Kidney capillary endothelial cell (primary cell): ENCODE measurements around the gene CXCL16.
"Not testable (repeated sequence)": the region's sequence is repeated elsewhere in the genome, so short reads cannot be mapped to it uniquely, and the experiment has no call there.

Source experiments
- DNase-seq: peaks from one replicate; pipeline ENCODE4 v3.0.0-alpha.2; 2018; ENCODE audit warnings: low spot score

Gene CXCL16

GRCh38 chr17:4721203-4722135 is 18.3 kb downstream of the CXCL16 start:
- no peak for DNase-seq

DNA sequence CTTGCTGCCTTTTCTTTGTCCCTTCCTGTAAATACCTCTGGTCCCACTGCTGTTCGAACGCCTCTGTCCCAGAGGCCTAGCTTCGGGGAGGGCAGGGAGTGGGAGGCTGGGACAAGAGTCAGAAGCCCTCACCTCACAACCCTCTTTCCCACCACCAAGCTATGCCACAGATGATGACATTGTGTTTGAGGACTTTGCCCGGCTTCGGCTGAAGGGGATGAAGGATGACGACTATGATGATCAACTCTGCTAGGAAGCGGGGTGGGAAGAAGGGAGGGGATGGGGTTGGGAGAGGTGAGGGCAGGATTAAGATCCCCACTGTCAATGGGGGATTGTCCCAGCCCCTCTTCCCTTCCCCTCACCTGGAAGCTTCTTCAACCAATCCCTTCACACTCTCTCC is 18.9 kb downstream of the CXCL16 start:
- no peak for DNase-seq

- no peak for DNase-seq
These were observed 20.0 kb downstream of the CXCL16 start for GRCh38 chr17:4719684-4720221.

DNA sequence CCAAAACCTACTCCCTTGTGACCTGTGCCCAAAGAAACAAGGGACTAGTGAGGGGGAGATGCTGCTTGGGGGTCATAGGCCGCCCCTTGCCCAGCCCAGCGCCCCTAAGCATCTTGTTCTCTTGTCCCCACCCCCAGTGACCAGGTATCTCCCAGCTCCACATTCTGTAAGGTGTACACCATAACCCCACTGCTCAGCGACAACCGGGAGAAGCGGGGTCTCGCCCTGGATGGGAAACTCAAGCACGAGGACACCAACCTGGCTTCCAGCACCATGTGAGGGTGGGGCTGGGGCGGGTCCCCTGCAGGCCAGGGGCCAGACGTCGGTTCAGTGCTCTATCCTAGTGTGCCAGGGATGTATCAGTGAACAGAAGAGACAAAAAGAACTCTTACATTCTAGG is 20.6 kb downstream of the CXCL16 start:
- no peak for DNase-seq

- no peak for DNase-seq
These were observed 21.5 kb downstream of the CXCL16 start for GRCh38 chr17:4718276-4718675.

DNA sequence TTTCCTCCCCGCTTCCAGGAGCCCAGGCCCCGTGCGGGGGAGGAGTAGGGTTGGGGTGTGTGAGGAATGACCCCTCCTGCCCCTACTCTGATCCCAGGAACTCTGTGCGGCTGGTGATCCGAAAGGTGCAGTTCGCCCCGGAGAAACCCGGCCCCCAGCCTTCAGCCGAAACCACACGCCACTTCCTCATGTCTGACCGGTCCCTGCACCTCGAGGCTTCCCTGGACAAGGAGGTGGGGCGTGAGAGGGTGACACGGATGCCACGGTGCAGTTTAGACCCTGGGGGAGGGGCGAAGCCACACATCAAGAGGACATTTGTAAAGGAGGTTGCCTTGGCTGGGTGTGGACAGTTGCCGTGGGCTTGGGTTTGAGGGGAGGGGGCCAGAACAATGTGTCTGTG is 21.9 kb downstream of the CXCL16 start:
- DNase-seq: no peak

DNA sequence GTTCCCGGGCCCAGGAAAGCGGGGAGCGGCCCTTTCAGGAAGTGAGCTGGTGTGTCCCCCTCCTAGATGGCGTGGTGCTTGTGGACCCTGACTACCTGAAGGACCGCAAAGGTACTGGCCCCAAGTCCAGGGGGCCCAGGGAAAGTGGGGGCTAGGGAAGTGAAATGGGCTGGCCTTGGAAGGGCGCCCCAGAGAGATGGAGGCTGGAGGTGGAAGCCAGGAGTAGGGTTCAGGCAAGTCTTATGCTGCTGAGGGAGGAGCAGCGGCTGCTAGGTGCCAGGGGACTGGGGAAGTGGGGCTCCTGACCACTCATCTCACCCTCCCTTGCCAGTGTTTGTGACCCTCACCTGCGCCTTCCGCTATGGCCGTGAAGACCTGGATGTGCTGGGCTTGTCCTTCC is 23.6 kb downstream of the CXCL16 start:
- no peak for DNase-seq

GRCh38 chr17:4715063-4715744 is 24.5 kb downstream of the CXCL16 start:
- DNase-seq: no peak

GRCh38 chr17:4714340-4715062 is 25.2 kb downstream of the CXCL16 start:
- not testable (repeated sequence) for DNase-seq

DNA sequence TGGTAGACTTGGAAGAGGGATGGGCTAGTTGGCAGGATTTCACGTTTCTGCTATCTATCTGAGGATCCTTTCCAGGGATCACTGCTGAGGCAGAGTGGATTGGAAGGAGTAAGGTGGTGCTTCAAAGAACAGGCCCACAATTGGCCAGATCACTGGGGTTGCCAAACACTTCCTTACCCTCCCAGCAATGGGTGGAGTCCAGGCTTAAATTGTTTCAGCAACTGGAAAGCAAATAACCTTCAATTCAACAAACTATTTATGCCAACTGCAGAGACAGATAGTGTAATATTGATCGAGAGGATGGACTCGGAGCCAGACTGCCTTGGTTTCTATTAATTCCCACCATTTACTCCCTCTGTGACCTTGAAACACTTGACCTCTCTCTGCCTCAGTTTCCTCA is 27.2 kb downstream of the CXCL16 start:
- no peak for DNase-seq

DNA sequence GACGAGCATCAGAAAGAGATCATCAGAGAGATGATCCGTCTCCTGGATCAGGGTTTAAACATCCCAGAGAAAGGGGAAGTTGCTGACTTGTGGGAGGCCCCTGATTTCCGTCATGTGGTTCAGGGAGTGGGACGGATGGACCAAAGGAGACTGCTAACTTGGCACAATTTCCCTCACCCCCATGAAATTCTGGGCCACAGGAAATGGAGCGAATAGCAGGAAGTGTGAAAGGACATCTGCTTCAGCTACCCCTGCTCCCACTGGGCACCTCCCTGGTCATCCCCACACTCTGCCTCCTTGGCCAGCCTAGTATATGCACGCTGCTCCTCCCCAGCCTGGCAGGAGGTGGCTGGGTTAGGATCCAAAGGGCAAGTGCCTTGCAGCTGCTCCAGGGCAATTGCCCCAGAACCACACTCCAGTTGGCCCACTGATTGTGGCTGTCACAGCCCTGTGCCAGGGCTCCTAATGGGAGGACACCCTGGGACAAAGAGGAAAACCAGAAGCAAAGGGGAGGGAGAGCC is 28.0 kb downstream of the CXCL16 start:
- DNase-seq: no peak

- no peak for DNase-seq
These were observed 28.8 kb downstream of the CXCL16 start for GRCh38 chr17:4710693-4711634.

DNA sequence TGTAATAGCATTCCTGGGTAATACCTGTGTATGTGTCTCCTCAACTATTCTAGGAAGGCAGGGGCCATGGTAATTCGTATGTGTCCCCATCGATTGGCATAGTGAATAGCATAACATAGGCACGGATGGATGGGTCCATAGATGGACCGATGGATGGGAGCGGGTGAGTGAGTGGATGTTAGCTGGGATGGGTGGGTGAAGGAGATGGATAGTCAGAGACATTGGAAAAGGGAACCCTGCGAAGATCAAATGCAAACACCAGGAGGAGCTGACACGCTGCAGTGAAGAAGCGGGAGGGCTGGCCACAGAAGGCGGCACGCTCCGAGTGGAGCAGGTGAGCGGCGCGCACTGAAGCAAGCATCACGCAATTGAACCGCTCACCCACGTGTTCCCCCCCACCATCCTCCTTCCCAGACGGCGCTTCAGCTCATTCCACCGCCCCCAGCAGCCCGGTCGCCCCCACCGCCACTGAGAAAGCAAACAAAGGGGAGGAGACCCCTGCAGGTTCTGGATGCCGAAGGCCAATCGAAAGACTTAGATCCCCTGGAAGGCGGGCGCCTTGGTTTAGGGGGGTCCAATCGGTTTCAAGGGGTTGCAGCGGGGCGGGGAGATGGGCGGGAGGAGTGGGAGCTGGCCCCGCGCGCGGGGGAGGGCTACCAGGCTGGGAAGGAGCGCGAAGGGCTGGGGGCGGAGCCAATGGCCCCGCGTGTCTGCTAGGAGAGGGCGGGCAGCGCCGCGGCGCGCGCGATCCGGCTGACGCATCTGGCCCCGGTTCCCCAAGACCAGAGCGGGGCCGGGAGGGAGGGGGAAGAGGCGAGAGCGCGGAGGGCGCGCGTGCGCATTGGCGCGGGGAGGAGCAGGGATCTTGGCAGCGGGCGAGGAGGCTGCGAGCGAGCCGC is 29.7 kb downstream of the CXCL16 start, which contains the start of gene ARRB2:
TSS of gene ARRB2 (plus strand) at position 839 of the 899 bp plus-strand sequence. CDS start 90 bp downstream, outside the sequence.
- DNase-seq: peak; percentile 90

DNA sequence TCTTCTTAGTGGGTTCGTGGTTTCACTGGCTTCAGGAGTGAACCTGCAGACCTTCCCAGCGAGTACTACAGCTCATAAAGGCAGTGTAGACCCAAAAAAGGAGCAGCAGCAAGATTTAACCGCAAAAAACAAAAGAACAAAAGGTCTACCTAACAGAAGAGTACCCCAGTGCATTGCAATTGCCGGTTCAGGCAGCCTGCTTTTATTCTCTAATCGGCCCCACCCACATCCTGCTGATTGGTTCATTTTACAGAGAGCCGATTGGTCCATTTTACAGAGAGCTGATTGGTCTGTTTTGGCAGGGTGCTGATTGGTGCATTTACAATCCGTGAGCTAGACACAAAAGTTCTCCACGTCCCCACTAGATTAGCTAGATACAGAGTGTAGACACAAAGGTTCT is 31.3 kb downstream of the CXCL16 start:
- DNase-seq: no peak

DNA sequence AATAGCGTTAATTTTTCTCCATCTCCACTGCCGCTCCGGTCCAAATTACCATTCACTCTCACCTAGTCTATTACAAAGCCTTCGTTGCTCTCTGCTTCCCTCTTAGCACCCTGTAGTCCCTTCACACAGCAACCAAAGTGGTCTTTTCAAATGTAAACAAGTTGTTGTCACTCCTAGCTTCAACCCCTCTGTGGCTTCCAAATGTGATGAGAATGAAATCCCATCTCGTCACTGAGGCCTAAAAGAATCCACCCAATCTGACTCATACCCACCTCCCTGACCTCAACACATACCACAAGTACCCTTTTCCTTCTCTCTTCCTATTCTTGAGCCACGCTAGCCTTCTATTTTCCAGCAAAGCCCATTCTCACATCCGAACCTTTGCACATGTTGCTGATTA is 33.6 kb downstream of the CXCL16 start:
- no peak for DNase-seq

GRCh38 chr17:4704991-4705390 is 34.7 kb downstream of the CXCL16 start:
- DNase-seq: no peak

- DNase-seq: not testable (repeated sequence)
These were observed 35.2 kb downstream of the CXCL16 start for GRCh38 chr17:4704574-4704907.

GRCh38 chr17:4703330-4703691 is 36.4 kb downstream of the CXCL16 start:
- DNase-seq: no peak

DNA sequence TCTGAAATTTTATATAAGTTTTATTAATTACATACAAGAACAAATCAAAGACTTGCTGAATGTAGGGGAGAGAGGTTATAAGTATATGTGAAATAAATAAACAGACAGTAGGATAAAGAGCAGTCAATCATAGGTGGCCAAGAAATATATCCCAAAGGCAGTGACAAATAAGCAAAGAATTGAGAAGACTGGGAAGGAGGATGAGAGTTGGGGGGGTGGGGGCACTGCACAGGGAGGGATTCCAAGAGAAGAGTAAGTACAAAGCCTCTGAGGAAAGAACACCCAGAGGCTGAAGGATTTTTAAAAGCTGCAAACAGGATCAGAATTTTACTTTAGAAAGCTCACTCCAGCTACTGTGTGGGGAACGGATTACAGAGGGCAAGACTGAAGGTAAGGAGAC is 38.6 kb downstream of the CXCL16 start:
- DNase-seq: no peak
